NB4 (cell line): ENCODE data around the gene CLBA1.
"Not testable (repeated sequence)": the region's sequence is repeated elsewhere in the genome, so short reads cannot be mapped to it uniquely, and the experiment has no call there.

ENCODE experiments used
- CTCF ChIP-seq: IDR thresholded peaks from one replicate; pipeline ENCODE4 v1.5.1; 2012; ENCODE audit warnings: low read depth, low read length
- MYC ChIP-seq: IDR thresholded peaks from 2 replicates; pipeline ENCODE4 v1.6.1; 2011; ENCODE audit warnings: low read depth, low read length

GRCh38 chr14:105032451-105032901, 46.9 kb downstream of the CLBA1 start:
- TF ChIP-seq CTCF, MYC: not testable (repeated sequence)
